Gastrocnemius medialis (tissue), 4 donors: Measurements from ENCODE around the gene C5orf58. TPM values are rescaled to one million over a fixed set of nuclear protein-coding genes. Genes with fewer than 3 reads are reported as not detected.

Experiments
- ATAC-seq, 2 donors: fragments of 150-250 bp; one replicate each; pipeline ENCODE4 v1.9.1; 2016
- DNase-seq, 2 donors: peaks; one replicate each; pipeline ENCODE4 v3.0.0-alpha.2; 2019
- H3K27ac ChIP-seq, 4 donors: fragments of 200-600 bp; sonication (generic); 1 replicate in 1 of 4; 2 replicates in 3 of 4; pipeline ENCODE4 v1.5.1; 2016 to 2018; ENCODE audit warnings: mild to moderate bottlenecking in 2 of 4, moderate library complexity in 1 of 4
- H3K27me3 ChIP-seq, 3 donors: fragments of 200-600 bp; sonication (generic) in 2 of 3; 1 replicate in 1 of 3; 2 replicates in 2 of 3; pipeline versions ENCODE4 v1.5.1 to v1.6.0; 2016 to 2019; ENCODE audit warnings: mild to moderate bottlenecking in 1 of 3, moderate library complexity in 1 of 3
- H3K36me3 ChIP-seq, 2 donors: fragments of 200-600 bp; sonication (generic) in 1 of 2; one replicate each; pipeline ENCODE4 v1.5.1; 2017 to 2018
- H3K4me1 ChIP-seq, 2 donors: fragments of 200-600 bp; sonication (generic) in 1 of 2; one replicate each; pipeline ENCODE4 v1.5.1; 2016 to 2017; ENCODE audit warnings: mild to moderate bottlenecking in 2 of 2
- H3K4me3 ChIP-seq, 4 donors: fragments of 200-600 bp; sonication (generic) in 3 of 4; 1 replicate in 1 of 4; 2 replicates in 3 of 4; pipeline ENCODE4 v1.5.1; 2016 to 2019; ENCODE audit warnings: mild to moderate bottlenecking in 2 of 4
- H3K9me3 ChIP-seq, 3 donors: fragments of 200-600 bp; sonication (generic) in 2 of 3; 1 replicate in 1 of 3; 2 replicates in 2 of 3; pipeline ENCODE4 v1.5.1; 2016 to 2019
- CTCF ChIP-seq, 5 experiments: fragments of 450-650 bp in 3 of 5; fragments of 200-600 bp in 2 of 5; sonication (generic) in 2 of 5; IDR thresholded peaks in 4 of 5; conservative IDR thresholded peaks in 1 of 5; 1 replicate in 4 of 5; 2 replicates in 1 of 5; pipeline ENCODE4 v1.5.1; 2016 to 2019; ENCODE audit warnings: antibody characterized with exemption in 5 of 5, mild to moderate bottlenecking in 3 of 5, moderate library complexity in 3 of 5
- POLR2A ChIP-seq, 2 donors: fragments of 450-650 bp; IDR thresholded peaks; one replicate each; pipeline ENCODE4 v1.6.1; 2017; ENCODE audit warnings: antibody characterized with exemption in 2 of 2, mild to moderate bottlenecking in 2 of 2, moderate library complexity in 2 of 2
- in situ Hi-C, 4 donors: fragments of 200-750 bp; cut with MboI; loops; one replicate each; pipeline versions ENCODE4 v1.15.0 to v1.8.0; 2017; ENCODE audit warnings: low sequenced_read_pairs in 4 of 4
- intact Hi-C: fragments of 100-400 bp; cut with DNase I; formaldehyde crosslinking; loops from one replicate; pipeline ENCODE4 v1.15.1; 2023; ENCODE audit warnings: low total_unique reads
- total RNA-seq, 4 donors: library from RNA; depleted of rRNA; stranded (reverse); fragments of >200 nt; gene quantifications; one replicate each; pipeline versions ENCODE4 v1.1.0 to v1.2.3, GENCODE V29; 2016

The C5orf58 gene
- total RNA-seq, 4 donors from 2014 or later, result not detected

GRCh38 chr5:170273968-170274710, 41.4 kb downstream of the C5orf58 start:
- Histone ChIP-seq H3K27ac (no peak overlapping the region), H3K36me3 (no peaks in the 10 kb centered on the region), H3K9me3 (no peaks in the 10 kb centered on the region), H3K4me3 (no peak overlapping the region), H3K4me1 (no peaks in the 10 kb centered on the region), H3K27me3 (no peaks in the 10 kb centered on the region)
- intact Hi-C loops (no loop called here), in situ Hi-C loops (no loop called here)
- no peak for ATAC-seq
- DNase-seq, result no peak
- TF ChIP-seq POLR2A (IDR thresholded peaks at IDR 0.05), result no peak
- no peak for TF ChIP-seq CTCF (IDR thresholded peaks at IDR 0.05 in 4 of 5, conservative IDR thresholded peaks at IDR 0.05 in 1 of 5)

GRCh38 chr5:170275376-170275994, 42.7 kb downstream of the C5orf58 start:
- Histone ChIP-seq H3K27me3 (no peaks in the 10 kb centered on the region), H3K27ac (no peak overlapping the region), H3K4me1 (peaks cover 0 to 10% of the 10 kb centered on the region in 2 donors), H3K4me3 (no peak overlapping the region), H3K9me3 (no peaks in the 10 kb centered on the region), H3K36me3 (no peaks in the 10 kb centered on the region)
- DNase-seq (no peak), ATAC-seq (no peak)
- in situ Hi-C loops (no loop called here), intact Hi-C loops (no loop called here)
- TF ChIP-seq CTCF (IDR thresholded peaks at IDR 0.05 in 4 of 5, conservative IDR thresholded peaks at IDR 0.05 in 1 of 5) (no peak), POLR2A (IDR thresholded peaks at IDR 0.05) (no peak)

GRCh38 chr5:170276140-170276539, 43.4 kb downstream of the C5orf58 start:
- H3K27me3 ChIP-seq, result no peaks in the 10 kb centered on the region
- ATAC-seq (no peak), DNase-seq (no peak)
- H3K4me3 ChIP-seq, result no peak overlapping the region
- intact Hi-C loops, result no loop called here
- H3K4me1 ChIP-seq, result peaks cover 0 to 10% of the 10 kb centered on the region in 2 donors
- H3K27ac ChIP-seq, result no peak overlapping the region
- H3K9me3 ChIP-seq, result no peaks in the 10 kb centered on the region
- TF ChIP-seq POLR2A (IDR thresholded peaks at IDR 0.05), result no peak
- no peak for TF ChIP-seq CTCF (IDR thresholded peaks at IDR 0.05 in 4 of 5, conservative IDR thresholded peaks at IDR 0.05 in 1 of 5)
- in situ Hi-C loops, result no loop called here
- no peaks in the 10 kb centered on the region for H3K36me3 ChIP-seq

- peaks cover 0 to 10% of the 10 kb centered on the region in 2 donors for H3K4me1 ChIP-seq
- in situ Hi-C loops (no loop called here), intact Hi-C loops (no loop called here)
- no peak overlapping the region for H3K27ac ChIP-seq
- H3K27me3 ChIP-seq, result no peaks in the 10 kb centered on the region
- no peak for TF ChIP-seq POLR2A (IDR thresholded peaks at IDR 0.05)
- TF ChIP-seq CTCF (IDR thresholded peaks at IDR 0.05 in 4 of 5, conservative IDR thresholded peaks at IDR 0.05 in 1 of 5), result no peak
- no peak for ATAC-seq
- no peaks in the 10 kb centered on the region for H3K9me3 ChIP-seq
- H3K36me3 ChIP-seq, result no peaks in the 10 kb centered on the region
- no peak for DNase-seq
- H3K4me3 ChIP-seq, result no peak overlapping the region
Measured at GRCh38 chr5:170277867-170278281, 45.1 kb downstream of the C5orf58 start.
